Kidney (tissue), 14 donors: Measurements from ENCODE around the gene MSMP. TPM values are rescaled to one million over a fixed set of nuclear protein-coding genes. Genes with fewer than 3 reads are reported as not detected.
A peak's percentile ranks its signal among the peaks of the same experiment; 100 is the strongest.

Experiments
- DNase-seq, 5 donors: peaks; one replicate each; pipeline ENCODE4 v3.0.0-alpha.2; 2013 to 2020
- FAIRE-seq: peaks from 2 replicates; lab custom pipeline; 2012; peaks lifted over from hg19 to GRCh38; lab: Jason Lieb, UNC
- H3K27ac ChIP-seq, 2 donors: one replicate each; pipeline ENCODE4 v1.7.0; 2013; ENCODE audit warnings: low read depth in 2 of 2, low read length in 2 of 2, inconsistent platforms in 1 of 2
- H3K27me3 ChIP-seq: one replicate; pipeline ENCODE4 v1.7.1; 2013; ENCODE audit warnings: low read length, inconsistent platforms; ENCODE audit not compliant: control insufficient read depth, insufficient read depth
- H3K36me3 ChIP-seq, 3 donors: one replicate each; pipeline versions ENCODE4 v1.7.0 to v1.7.1; 2013; ENCODE audit warnings: low read length in 3 of 3, control low read depth in 1 of 3, inconsistent platforms in 1 of 3; ENCODE audit not compliant: insufficient read depth in 3 of 3, control insufficient read depth in 2 of 3
- H3K4me1 ChIP-seq, 3 donors: one replicate each; pipeline versions ENCODE4 v1.7.0 to v1.7.1; 2013; ENCODE audit warnings: low read length in 3 of 3, inconsistent platforms in 1 of 3, low read depth in 1 of 3; ENCODE audit not compliant: control insufficient read depth in 2 of 3, insufficient read depth in 2 of 3
- H3K4me3 ChIP-seq, 3 donors: one replicate each; pipeline versions ENCODE4 v1.7.0 to v1.8.1; 2013; ENCODE audit warnings: low read length in 3 of 3, control low read depth in 1 of 3, inconsistent platforms in 1 of 3
- H3K9ac ChIP-seq, 3 donors: one replicate each; pipeline versions ENCODE4 v1.7.0 to v1.7.1; 2013; ENCODE audit warnings: low read length in 3 of 3, control low read depth in 1 of 3, inconsistent platforms in 1 of 3
- H3K9me3 ChIP-seq, 3 donors: one replicate each; pipeline versions ENCODE4 v1.7.0 to v1.7.1; 2013; ENCODE audit warnings: low read length in 3 of 3, control low read depth in 1 of 3, inconsistent platforms in 1 of 3; ENCODE audit not compliant: control insufficient read depth in 2 of 3, insufficient read depth in 1 of 3
- intact Hi-C: fragments of 100-400 bp; cut with DNase I; formaldehyde crosslinking; loops from one replicate; pipeline ENCODE4 v1.11.1; 2022
- polyA plus RNA-seq: library from polyadenylated mRNA; stranded (reverse); fragments of 350-450 nt; fragmentation: Illumina TruSeq; extraction: RNeasy Lipid Tissue Mini Kit (QIAGEN cat#74804); gene quantifications from one replicate; pipeline ENCODE4 v1.2.3, GENCODE V29; 2014; ENCODE audit warnings: low read depth, low replicate concordance; ENCODE audit not compliant: insufficient read depth
- total RNA-seq: library from RNA; stranded (reverse); fragmentation: NEBNext Ultra II Directional; extraction: Animal tissue kit (Norgen Biotek cat#: 25700); gene quantifications from one replicate; pipeline ENCODE4 v1.2.1, GENCODE V29; 2021
- TF ChIP-seq, protein P1 (sequence below): IDR thresholded peaks from 3 replicates; pipeline ENCODE4 v1.5.1; 2012; ENCODE audit warnings: mild to moderate bottlenecking, moderate library complexity, borderline replicate concordance; ENCODE audit not compliant: insufficient read depth; ENCODE audit errors: extremely low read depth
- donor health status: control.
- donor health status: control.
- donor health status: control.
- donor health status: control.
- donor health status: control.
- donor health status: DM: yes; HTN: yes; CAD: no.
- donor health status: Normal renal cell carcinoma (clear cell type).

The MSMP gene
- total and polyA plus RNA-seq, 2 donors from 2014 or later, result 0.47 TPM; not detected in 1

DNA sequence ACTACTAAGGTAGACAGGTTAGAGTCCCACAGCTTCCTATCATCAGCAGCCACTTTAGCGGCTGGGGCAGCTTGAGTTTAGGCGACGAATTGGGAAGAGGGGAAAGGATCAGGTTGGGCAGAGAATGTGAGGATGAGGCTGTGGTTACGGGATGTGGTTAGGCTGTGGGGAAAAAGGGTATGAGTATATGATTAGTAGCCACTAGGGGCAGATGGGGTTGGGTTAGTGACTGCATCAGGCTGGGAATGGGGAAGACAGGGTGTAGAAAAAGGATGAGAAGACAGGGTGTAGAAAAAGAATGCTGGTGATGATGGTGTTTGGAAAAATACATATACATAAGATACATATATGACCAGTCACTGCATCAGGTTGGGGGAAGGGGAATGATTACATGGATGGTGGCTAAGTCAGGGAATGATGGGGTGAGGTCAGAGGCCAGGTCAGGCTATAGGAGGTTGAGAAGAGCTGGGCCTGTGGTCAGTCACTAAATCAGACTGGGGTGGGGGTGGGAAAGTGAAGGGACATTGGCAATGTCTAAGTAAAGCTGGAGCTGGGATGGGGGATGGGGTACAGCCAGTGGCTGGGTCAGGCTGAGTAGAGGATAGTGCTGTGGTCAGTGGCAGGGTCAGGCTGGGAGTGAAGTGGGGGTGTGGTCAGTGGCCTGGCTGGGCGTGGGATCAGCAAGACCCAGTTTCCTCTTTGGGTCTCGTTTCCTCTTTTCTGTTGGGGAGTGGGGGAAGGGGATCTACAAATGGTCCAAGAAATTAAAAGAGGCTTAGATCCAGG lies 24.2 kb downstream of the MSMP start:
- peaks cover 13 to 61% (median 56%) of the 10 kb centered on the region in 3 donors for H3K4me1 ChIP-seq
- FAIRE-seq, result no peak
- H3K27me3 ChIP-seq, result no peaks in the 10 kb centered on the region
- TF ChIP-seq, protein P1, sequence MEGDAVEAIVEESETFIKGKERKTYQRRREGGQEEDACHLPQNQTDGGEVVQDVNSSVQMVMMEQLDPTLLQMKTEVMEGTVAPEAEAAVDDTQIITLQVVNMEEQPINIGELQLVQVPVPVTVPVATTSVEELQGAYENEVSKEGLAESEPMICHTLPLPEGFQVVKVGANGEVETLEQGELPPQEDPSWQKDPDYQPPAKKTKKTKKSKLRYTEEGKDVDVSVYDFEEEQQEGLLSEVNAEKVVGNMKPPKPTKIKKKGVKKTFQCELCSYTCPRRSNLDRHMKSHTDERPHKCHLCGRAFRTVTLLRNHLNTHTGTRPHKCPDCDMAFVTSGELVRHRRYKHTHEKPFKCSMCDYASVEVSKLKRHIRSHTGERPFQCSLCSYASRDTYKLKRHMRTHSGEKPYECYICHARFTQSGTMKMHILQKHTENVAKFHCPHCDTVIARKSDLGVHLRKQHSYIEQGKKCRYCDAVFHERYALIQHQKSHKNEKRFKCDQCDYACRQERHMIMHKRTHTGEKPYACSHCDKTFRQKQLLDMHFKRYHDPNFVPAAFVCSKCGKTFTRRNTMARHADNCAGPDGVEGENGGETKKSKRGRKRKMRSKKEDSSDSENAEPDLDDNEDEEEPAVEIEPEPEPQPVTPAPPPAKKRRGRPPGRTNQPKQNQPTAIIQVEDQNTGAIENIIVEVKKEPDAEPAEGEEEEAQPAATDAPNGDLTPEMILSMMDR, result no peak
- peak overlapping the region; percentile 12 to 97 (median 20) for H3K9ac ChIP-seq
- intact Hi-C loops, result no loop called here
- H3K4me3 ChIP-seq, result peak overlapping the region; percentile 82 to 97 (median 88)
- no peaks in the 10 kb centered on the region for H3K9me3 ChIP-seq
- peaks cover 2 to 11% (median 2%) of the 10 kb centered on the region in 3 donors for H3K36me3 ChIP-seq
- peak overlapping the region; percentile 97 to 98 for H3K27ac ChIP-seq
- peak in 4 of 5 donors; percentile 32 to 77 (median 50) for DNase-seq

DNA sequence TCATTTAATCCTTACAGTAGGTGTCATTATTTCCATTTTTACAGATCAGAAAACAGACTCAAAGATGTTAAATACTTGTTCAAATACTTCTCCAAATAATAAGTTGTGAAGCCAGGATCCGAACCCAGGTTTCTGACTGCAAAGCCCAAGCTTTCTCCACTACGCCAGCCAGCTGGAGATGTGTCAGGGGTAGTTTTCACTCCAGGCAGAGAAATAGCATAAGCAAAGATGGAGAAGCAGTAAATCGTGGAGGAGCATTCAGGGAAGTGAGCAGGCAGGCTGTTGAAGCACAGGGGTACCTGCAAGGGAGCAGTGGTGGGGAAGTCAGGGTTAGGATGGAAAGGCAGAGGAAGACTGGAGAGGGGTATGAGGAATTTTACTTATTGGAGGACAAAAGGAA lies 25.0 kb downstream of the MSMP start:
- TF ChIP-seq, protein P1, result no peak
- Histone ChIP-seq H3K9ac (peak overlapping the region in 2 of 3 donors; percentile 20 to 60), H3K4me1 (peaks cover 13 to 61% (median 56%) of the 10 kb centered on the region in 3 donors), H3K4me3 (peak overlapping the region in 2 of 3 donors; percentile 88 to 97), H3K27me3 (no peaks in the 10 kb centered on the region), H3K36me3 (peaks cover 7 to 13% (median 10%) of the 10 kb centered on the region in 3 donors), H3K9me3 (no peaks in the 10 kb centered on the region), H3K27ac (peak overlapping the region; percentile 97 to 98)
- intact Hi-C loops, result no loop called here
- FAIRE-seq (no peak), DNase-seq (peak in 1 of 5 donors; percentile 26)

DNA sequence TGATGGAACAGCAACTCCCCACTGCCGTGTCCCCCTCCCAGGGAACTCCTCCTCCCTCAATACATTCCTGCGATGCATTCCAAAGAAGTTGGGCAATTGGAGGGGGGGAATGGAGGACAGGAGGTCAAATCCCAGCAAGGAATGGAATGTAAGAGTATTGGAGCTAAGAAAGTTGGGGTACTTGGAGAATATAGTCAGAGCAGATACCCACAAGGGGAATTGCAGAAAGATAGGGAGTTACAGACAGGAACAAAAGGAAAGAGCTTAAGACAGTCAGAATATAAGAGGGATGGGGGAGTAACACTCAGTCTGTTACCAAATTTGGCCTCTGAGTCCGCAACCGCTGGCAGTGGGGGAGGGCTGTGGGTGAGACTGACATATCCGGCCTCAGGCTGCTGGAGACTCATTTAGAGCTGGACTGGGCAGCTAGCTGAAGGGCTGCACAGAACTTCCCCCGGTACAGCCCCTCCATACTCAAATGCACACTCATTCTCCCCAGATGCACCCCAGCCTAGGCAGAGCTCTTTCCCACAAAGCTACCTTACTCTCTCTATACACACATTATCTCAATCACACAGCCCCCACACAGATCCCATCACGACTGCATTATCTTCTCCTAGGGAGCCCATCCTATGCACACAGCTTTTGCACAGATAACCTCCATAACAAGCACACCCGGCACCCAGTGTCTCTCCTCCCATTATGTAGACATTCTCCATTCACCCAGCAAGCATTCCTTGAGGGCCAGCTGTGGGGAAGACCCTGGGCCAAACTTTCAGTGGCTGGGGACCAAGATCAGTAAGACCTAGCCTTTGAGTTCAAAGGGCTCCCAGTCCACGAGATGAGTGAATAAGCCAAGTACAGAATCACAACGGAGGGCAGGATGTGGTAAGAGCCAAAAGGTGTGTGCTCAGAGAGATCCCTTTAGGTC lies 25.8 kb downstream of the MSMP start:
- peaks cover 8 to 21% (median 15%) of the 10 kb centered on the region in 3 donors for H3K36me3 ChIP-seq
- TF ChIP-seq, protein P1, result no peak
- peak; percentile 71 to 93 (median 85) for DNase-seq
- peak overlapping the region; percentile 23 to 55 (median 53) for H3K4me3 ChIP-seq
- no peaks in the 10 kb centered on the region for H3K9me3 ChIP-seq
- no peak for FAIRE-seq
- H3K27me3 ChIP-seq, result no peaks in the 10 kb centered on the region
- H3K27ac ChIP-seq, result peak overlapping the region; percentile 71 to 88
- peaks cover 8 to 54% (median 51%) of the 10 kb centered on the region in 3 donors for H3K4me1 ChIP-seq
- H3K9ac ChIP-seq, result peak overlapping the region in 1 of 3 donors; percentile 63
- intact Hi-C loops, result no loop called here
